DOHH2 (cell line): ENCODE data around the gene SYT7.

Experiments used
- H3F3A ChIP-seq: fragments of 200-600 bp; sonication (generic), shearing (Covaris generic); 2 replicates; pipeline ENCODE4 v1.6.0; 2016; ENCODE audit warnings: antibody characterized with exemption, mild to moderate bottlenecking; ENCODE audit not compliant: control insufficient read depth, insufficient read depth
- H3K27ac ChIP-seq: fragments of 200-600 bp; sonication (generic); 2 replicates; pipeline ENCODE4 v1.5.1; 2014; ENCODE audit warnings: low read depth, mild to moderate bottlenecking, low read length, moderate library complexity
- H3K27me3 ChIP-seq: fragments of 200-600 bp; sonication (generic); 2 replicates; pipeline ENCODE4 v1.6.1; 2014; ENCODE audit warnings: mild to moderate bottlenecking, low read length, mixed read lengths; ENCODE audit not compliant: control insufficient read depth
- H3K36me3 ChIP-seq: fragments of 200-600 bp; sonication (generic); 2 replicates; pipeline ENCODE4 v1.6.1; 2014; ENCODE audit warnings: mild to moderate bottlenecking, low read length, moderate library complexity, mixed read lengths; ENCODE audit not compliant: control insufficient read depth
- H3K4me1 ChIP-seq: fragments of 200-600 bp; sonication (generic); 2 replicates; pipeline ENCODE4 v1.6.1; 2014; ENCODE audit warnings: mild to moderate bottlenecking, low read length, mixed read lengths; ENCODE audit not compliant: control insufficient read depth
- H3K4me2 ChIP-seq: fragments of 200-600 bp; sonication (generic); 2 replicates; pipeline ENCODE4 v1.6.0; 2014; ENCODE audit warnings: mild to moderate bottlenecking, low read length, moderate library complexity
- H3K4me3 ChIP-seq: fragments of 200-600 bp; sonication (generic); 2 replicates; pipeline ENCODE4 v1.5.1; 2014; ENCODE audit warnings: mild to moderate bottlenecking, low read length, mixed read lengths
- H3K79me2 ChIP-seq: fragments of 200-600 bp; sonication (generic); 2 replicates; pipeline ENCODE4 v1.6.1; 2014; ENCODE audit warnings: mild to moderate bottlenecking, low read length, mixed read lengths; ENCODE audit not compliant: control insufficient read depth
- H3K9me2 ChIP-seq: fragments of 200-600 bp; sonication (generic); replicated peaks from 2 replicates; pipeline ENCODE4 v1.6.1; 2014; ENCODE audit warnings: mild to moderate bottlenecking, low read length, mixed read lengths; ENCODE audit not compliant: control insufficient read depth
- H3K9me3 ChIP-seq: fragments of 200-600 bp; sonication (generic); 2 replicates; pipeline ENCODE4 v1.6.1; 2014; ENCODE audit warnings: antibody characterized with exemption, low read length, mixed read lengths; ENCODE audit not compliant: control insufficient read depth, insufficient read depth
- H4K20me1 ChIP-seq: fragments of 200-600 bp; sonication (generic); 2 replicates; pipeline ENCODE4 v1.6.0; 2014; ENCODE audit warnings: low read depth, mild to moderate bottlenecking, antibody characterized with exemption, low read length, moderate library complexity; ENCODE audit not compliant: control insufficient read depth, insufficient read depth
- EZH2phosphoT487 ChIP-seq: fragments of 200-600 bp; sonication (generic); IDR thresholded peaks from 2 replicates; pipeline ENCODE4 v1.6.1; 2017; ENCODE audit warnings: borderline replicate concordance, mild to moderate bottlenecking, antibody characterized with exemption, low read length, moderate library complexity, mixed read lengths
- TF ChIP-seq, protein P1 (sequence below): fragments of 200-600 bp; sonication (generic); IDR thresholded peaks from one replicate; pipeline ENCODE4 v1.5.1; 2014; ENCODE audit warnings: antibody characterized with exemption, mild to moderate bottlenecking, low read depth, low read length; ENCODE audit not compliant: poor library complexity, severe bottlenecking

The SYT7 gene

DNA sequence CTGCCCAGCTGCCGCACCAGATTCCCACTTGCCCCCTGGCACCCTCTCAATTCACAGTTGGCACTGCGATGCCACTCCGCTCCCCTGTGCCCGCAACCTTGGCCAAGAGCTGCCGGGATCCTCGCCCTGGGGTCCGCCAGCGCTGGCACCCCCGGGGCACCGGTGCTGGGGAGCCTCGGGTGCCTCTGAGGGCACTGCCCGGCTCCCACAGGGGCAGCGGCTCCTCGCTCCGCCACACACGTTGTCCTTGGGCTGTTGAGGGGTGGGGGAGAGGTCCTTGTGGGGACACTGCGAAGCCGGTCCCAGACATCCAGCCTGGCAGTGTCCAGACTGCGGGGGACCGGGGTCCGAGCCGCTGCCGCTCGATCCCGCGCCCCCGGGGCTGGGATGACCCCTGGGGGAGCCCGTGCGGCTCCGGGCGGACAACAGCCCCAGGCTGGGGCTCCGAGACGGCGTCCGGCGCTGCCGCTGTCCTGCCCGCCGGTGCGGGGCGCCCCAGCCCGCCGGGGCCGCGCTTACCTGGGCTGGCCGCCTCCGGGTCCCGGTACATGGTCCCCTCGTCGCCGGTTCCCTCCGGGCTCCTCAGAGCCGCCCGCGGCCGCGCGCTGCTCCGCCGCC, 496 bp downstream of the SYT7 start:
- H3K4me2 ChIP-seq: peak overlapping the region; percentile 12; the same call in 1 of the 2 replicates
- H3K4me3 ChIP-seq: no peak overlapping the region

GRCh38 chr11:61579676-61580270, 1.1 kb downstream of the SYT7 start:
- H3K36me3 ChIP-seq: no peaks in the 10 kb centered on the region
- H3F3A ChIP-seq: no peaks in the 10 kb centered on the region
- H3K4me3 ChIP-seq: no peak overlapping the region
- TF ChIP-seq, protein P1, sequence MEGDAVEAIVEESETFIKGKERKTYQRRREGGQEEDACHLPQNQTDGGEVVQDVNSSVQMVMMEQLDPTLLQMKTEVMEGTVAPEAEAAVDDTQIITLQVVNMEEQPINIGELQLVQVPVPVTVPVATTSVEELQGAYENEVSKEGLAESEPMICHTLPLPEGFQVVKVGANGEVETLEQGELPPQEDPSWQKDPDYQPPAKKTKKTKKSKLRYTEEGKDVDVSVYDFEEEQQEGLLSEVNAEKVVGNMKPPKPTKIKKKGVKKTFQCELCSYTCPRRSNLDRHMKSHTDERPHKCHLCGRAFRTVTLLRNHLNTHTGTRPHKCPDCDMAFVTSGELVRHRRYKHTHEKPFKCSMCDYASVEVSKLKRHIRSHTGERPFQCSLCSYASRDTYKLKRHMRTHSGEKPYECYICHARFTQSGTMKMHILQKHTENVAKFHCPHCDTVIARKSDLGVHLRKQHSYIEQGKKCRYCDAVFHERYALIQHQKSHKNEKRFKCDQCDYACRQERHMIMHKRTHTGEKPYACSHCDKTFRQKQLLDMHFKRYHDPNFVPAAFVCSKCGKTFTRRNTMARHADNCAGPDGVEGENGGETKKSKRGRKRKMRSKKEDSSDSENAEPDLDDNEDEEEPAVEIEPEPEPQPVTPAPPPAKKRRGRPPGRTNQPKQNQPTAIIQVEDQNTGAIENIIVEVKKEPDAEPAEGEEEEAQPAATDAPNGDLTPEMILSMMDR: no peak
- no peak for TF ChIP-seq EZH2phosphoT487
- no peak overlapping the region for H3K27ac ChIP-seq
- 0 out of 2 replicates have a peak, but pooled peaks cover 4% of the 10 kb centered on the region for H3K4me1 ChIP-seq
- H4K20me1 ChIP-seq: no peaks in the 10 kb centered on the region
- H3K9me3 ChIP-seq: no peaks in the 10 kb centered on the region
- no peak overlapping the region for H3K4me2 ChIP-seq
- peaks cover 34% of the 10 kb centered on the region for H3K27me3 ChIP-seq
- no peaks in the 10 kb centered on the region for H3K9me2 ChIP-seq
- H3K79me2 ChIP-seq: no peaks in the 10 kb centered on the region

More for the DNA sequence above, 496 bp downstream of the SYT7 start:
- no peaks in the 10 kb centered on the region for H3K36me3 ChIP-seq
- peaks cover 34% of the 10 kb centered on the region for H3K27me3 ChIP-seq
- H3K79me2 ChIP-seq: no peaks in the 10 kb centered on the region
- H4K20me1 ChIP-seq: no peaks in the 10 kb centered on the region
- TF ChIP-seq EZH2phosphoT487: 0 out of 2 replicates have a peak, but pooled peaks have one; percentile 59
- TF ChIP-seq, protein P1: no peak
- 0 out of 2 replicates have a peak, but pooled peaks cover 4% of the 10 kb centered on the region for H3K4me1 ChIP-seq
- H3K9me2 ChIP-seq: no peaks in the 10 kb centered on the region
- no peak overlapping the region for H3K27ac ChIP-seq
- no peaks in the 10 kb centered on the region for H3K9me3 ChIP-seq
- H3F3A ChIP-seq: no peaks in the 10 kb centered on the region

DNA sequence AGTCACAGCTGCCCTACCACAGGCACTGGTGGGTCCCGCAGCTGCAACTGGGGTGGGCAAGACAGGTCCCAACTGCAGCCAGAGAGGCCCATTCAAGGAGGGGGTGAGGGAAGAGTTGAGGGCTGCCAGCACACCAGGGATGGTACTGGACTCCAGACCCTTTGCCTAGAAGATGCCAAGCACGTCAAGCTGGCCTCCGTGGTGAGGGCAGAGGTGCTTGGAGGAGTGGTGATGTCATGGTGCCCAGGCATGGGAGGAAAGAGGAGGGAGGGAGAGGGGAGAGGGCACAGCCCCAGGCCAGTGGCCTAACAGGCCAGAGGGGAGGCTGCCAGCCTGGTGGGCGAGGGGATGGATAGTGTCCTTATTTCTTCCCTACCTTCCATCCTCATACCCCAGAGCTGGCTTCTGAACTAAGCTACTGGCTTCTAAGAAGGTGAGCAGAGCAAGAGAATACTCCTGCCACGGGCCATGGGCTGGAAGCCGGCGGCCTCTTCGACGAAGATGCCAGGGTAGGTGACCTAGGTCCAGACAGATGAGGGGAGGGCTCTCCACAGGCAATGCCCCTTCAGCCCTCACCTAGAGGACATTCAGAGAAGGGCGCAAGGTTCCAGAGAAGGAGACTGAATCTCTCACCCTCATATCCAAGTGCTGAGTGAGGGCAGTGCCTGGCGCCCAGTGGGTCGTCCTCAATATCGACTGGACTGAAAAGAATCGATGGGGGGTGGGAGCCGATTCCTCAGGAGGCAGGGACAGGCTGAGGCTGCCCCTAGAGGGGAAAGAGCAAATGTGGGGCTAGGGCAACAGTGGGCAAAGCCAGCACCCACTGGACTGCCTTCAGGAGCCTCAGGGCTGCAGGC, 1.8 kb downstream of the SYT7 start:
- no peak overlapping the region for H3K4me2 ChIP-seq
- 0 out of 2 replicates have a peak, but pooled peaks cover 4% of the 10 kb centered on the region for H3K4me1 ChIP-seq
- peaks cover 34% of the 10 kb centered on the region for H3K27me3 ChIP-seq
- H3F3A ChIP-seq: no peaks in the 10 kb centered on the region
- H3K4me3 ChIP-seq: no peak overlapping the region
- TF ChIP-seq EZH2phosphoT487: no peak
- TF ChIP-seq, protein P1: no peak
- H3K9me2 ChIP-seq: no peaks in the 10 kb centered on the region
- no peaks in the 10 kb centered on the region for H3K9me3 ChIP-seq
- no peak overlapping the region for H3K27ac ChIP-seq
- no peaks in the 10 kb centered on the region for H3K79me2 ChIP-seq
- no peaks in the 10 kb centered on the region for H3K36me3 ChIP-seq
- H4K20me1 ChIP-seq: no peaks in the 10 kb centered on the region
